ENCODE data around the gene HSP90B1.

The HSP90B1 gene

DNA sequence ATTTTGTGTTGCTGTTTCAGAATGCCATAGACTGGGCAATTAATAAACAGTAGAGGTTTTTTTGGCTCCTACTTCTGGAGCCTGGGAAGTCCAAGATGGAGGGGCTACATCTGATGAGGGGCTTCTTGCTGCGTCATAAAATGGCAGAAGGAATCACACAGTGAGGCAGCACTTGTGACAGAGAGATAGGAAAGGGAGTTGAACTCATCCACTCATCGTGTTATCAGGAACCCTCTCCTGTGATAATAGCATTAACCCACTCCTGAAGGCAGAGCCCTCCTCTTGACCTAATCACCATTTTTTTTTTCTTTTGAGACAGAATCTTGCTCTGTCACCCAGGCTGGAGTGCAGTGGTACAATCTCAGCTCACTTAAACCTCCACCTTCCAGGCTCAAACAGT lies 45.2 kb downstream of the HSP90B1 start:
- DNase-seq (ENCODE audit: low read depth, low spot score): no peak

DNA sequence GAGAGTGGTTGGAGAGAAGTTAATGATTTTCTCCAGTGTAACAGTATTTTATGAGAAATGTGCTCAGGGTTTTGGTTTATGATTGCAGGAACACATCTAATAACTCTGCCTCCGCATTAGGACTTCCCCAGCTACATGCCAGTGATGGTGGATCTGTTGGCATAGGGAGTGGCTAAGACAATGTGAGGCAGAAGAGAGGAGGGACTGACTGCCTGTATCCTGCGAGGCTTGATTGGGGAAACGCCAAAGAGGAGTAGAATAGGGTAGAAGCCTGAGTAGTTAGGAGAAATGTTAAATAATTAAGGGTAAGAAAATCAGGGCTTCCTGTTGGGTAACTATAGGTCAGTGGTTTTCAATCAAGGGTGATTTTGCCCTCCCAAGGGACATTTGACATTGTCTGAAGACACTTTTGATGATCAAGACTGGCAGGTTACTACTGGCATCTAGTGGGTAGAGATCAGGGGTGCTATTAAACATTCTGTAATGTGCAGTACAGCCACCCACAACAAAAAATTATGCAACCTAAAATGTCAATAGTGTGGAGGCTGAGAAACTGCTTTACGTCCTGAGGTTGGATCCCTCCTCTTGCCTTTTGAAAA lies 48.3 kb downstream of the HSP90B1 start:
- DNase-seq (ENCODE audit: low read depth, low spot score): no peak

DNA sequence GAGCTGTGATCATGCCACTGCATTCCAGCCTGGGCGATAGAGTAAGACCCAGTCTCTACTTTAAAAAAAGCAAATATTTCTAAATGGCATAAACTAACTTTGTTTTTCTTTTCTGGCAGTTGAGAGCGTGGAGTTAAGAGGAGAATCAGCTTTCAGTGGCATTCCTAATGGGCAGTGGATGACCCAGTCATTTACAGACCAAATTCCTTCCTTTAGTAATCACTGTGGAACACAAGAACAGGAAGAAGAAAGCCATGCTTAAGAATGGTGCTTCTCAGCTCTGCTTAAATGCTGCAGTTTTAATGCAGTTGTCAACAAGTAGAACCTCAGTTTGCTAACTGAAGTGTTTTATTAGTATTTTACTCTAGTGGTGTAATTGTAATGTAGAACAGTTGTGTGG lies 56.6 kb downstream of the HSP90B1 start:
- DNase-seq (ENCODE audit: low read depth, low spot score): peak; percentile 38

DNA sequence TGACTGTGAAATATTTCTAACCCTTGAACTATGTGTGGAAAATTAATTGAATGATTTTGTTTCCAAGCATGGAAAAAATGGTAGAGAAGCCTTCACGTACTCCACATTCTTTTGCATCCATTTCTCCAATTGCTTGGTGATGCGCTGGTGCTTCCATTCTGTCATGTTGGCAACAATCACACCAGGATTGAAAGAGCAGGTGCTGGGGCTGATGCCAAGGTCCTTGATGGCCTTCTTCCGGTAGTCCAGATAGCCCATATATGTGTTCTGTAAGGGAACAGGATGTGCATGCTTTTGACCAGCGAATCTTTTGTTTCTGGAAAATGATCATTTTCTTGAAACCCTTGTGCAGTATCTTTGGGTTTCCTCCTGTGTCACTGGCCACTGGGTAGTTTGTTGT lies 64.0 kb downstream of the HSP90B1 start:
- no peak for DNase-seq (ENCODE audit: low read depth, low spot score)

DNA sequence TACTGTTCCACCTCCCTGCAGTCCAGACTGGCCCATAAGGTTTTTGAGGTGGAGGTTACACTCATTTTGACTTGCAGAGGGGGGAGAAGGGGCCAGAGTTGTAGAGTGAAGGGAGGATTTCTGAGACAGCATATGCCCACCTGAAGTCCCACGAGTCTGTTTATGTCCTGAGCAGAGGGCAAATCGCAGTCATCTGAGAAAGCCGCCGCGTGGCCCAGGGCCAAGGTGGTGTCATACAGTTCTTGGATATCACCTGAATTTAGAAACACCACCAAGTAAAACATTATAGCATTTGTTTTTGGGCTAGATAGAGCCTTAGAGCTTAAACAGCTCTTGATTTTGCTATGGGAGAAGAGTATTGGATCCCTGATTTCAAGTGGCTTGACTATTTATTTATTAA lies 66.4 kb downstream of the HSP90B1 start:
- no peak for DNase-seq (ENCODE audit: low read depth, low spot score)

DNA sequence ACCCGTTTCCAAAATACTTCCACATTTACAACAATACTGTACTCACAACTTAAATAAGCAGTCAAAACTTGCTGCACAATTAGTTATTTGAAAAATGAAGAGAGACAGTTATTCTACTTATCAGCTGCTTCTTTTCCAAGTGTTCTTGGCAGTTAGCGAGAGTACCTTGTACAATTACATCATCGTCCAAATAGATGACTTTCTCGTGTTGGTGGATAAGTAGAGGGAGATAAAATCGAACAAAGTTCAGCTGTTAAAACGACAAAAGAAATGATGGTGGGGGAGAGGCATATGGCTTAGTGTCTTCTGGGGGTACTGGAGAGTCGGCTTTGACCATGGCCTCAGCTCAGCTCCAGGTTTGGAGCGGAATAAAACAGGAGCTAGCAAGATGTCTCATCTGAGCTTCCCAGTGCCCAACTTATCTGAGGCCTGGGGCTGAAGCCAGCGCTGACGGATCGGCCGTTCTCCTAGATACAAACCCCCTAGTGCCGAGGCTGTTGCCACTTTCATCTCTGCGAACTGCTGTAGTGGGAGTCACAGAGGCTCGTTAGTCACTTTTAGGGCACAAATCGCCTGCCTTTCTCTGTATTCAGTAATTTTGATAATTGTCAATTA lies 67.2 kb downstream of the HSP90B1 start:
- DNase-seq (ENCODE audit: low read depth, low spot score): no peak
